Left colon (tissue), 2 donors: ENCODE measurements around the gene PRSS36. TPM values are rescaled to one million over a fixed set of nuclear protein-coding genes. Genes with fewer than 3 reads are reported as not detected.
"Not testable (repeated sequence)": the region's sequence is repeated elsewhere in the genome, so short reads cannot be mapped to it uniquely, and the experiment has no call there.

Experiments
- ATAC-seq: fragments of 200-7000 bp; cut with Tn5 transposase; one replicate; pipeline ENCODE4 v1.9.1; 2020; ENCODE audit warnings: mild to moderate bottlenecking, moderate library complexity
- DNase-seq, 2 donors: peaks; one replicate each; pipeline ENCODE4 v3.0.0-alpha.2; 2020
- intact Hi-C, 2 donors: fragments of 100-400 bp; cut with DNase I in 1 of 2; cut with micrococcal nuclease in 1 of 2; formaldehyde crosslinking; loops; one replicate each; pipeline versions ENCODE4 v1.11.2 to v1.14.0; 2022; cut with DNase I, micrococcal nuclease
- total RNA-seq, 2 donors: library from RNA; stranded (reverse); fragmentation: NEBNext Ultra II Directional; extraction: Animal tissue kit (Norgen Biotek cat#: 25700); gene quantifications; one replicate each; pipeline ENCODE4 v1.2.1, GENCODE V29; 2021
- donor health status: DM: no; HTN: no; CAD: no.
- donor health status: DM: yes; HTN: yes; CAD: no.

PRSS36 gene
- total RNA-seq, 2 donors from 2014 or later, result 8.1 to 9.7 TPM

DNA sequence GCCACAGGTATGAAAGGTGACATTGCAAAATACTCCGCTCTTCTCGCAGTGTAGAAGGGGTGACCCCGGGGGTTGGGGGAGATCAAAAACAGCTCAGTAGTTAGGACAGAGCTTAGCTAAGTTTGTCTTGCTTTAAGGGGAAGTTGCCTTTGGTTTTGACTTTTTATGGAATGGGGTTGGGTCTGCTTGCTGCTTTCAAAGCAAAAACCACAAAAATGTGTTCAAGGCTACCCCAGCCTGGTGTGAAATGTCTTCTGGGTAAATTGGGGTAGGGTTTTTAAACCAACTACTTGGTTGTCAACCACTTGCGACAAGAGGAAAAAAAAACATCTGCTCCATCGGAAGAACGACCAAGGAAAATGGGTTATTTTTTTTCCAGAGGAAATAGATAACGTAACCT, 36.3 kb upstream of the PRSS36 start:
- intact Hi-C loops, result no loop called here
- ATAC-seq, result no peak
- DNase-seq, result no peak

DNA sequence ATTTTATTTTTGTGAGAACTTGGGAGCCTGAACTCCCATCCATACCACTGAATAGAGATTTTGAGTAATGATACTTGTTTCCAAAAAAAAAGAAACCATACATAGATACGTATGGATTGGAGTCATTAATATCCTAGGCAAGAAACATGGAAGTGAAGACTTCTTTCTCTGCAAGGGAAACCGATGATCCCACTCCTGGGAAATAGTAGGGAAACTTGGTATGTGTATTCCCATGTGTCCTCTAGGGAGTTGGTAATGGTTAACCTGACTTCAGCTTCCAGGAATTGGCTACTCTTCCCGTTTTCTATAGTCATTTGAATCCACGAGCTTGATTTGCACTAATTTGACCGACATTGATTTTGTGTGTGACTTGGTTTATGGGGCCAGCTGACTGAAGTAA, 35.5 kb upstream of the PRSS36 start:
- ATAC-seq, result no peak
- intact Hi-C loops, result no loop called here

DNA sequence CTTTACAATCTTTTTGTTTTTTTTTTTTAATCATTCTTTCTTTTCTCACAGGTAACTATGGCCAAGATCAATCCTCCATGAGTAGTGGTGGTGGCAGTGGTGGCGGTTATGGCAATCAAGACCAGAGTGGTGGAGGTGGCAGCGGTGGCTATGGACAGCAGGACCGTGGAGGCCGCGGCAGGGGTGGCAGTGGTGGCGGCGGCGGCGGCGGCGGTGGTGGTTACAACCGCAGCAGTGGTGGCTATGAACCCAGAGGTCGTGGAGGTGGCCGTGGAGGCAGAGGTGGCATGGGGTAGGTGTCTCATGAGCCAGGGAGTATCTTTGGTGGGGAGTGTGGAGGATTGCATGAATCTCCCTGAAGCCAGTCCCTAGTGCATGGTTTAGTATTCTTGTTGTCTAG, 35.0 kb upstream of the PRSS36 start:
- ATAC-seq, result no peak
- no peak for DNase-seq
- intact Hi-C loops, result no loop called here

More for the DNA sequence above, 35.5 kb upstream of the PRSS36 start:
- no peak for DNase-seq

DNA sequence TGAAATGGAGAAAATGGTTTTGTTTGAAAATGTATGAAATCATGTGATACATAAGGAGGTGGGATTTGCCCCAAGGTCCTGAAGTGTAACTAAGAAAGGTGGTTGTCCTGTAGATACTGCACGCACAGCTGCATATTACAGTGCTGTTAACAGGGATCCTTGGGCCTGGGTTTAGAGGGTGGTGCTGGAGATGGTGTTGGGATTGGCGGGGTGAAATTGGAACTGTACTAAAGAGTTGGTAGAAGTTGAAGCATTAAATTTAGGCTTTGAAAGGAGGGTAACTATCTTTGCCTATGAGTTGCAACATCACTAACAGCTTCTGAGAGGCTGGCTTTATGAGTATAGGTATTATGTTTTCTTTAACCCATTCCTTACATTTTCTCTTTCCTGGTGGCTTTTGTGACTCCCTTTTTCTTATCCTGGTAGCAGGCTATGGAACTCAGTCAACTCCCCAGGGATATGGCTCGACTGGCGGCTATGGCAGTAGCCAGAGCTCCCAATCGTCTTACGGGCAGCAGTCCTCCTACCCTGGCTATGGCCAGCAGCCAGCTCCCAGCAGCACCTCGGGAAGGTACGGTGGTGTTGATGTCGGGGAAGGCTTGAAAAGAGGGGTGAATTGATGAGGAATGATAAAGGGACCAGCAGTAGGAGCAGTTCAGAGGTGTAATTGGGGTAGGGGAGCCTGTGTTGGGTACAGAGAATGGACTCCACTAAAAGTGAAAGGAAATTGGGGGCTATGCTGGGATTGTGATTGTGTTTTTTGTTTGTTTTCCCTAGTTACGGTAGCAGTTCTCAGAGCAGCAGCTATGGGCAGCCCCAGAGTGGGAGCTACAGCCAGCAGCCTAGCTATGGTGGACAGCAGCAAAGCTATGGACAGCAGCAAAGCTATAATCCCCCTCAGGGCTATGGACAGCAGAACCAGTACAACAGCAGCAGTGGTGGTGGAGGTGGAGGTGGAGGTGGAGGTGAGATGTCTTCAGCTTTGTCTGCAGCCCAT, 33.9 kb upstream of the PRSS36 start:
- ATAC-seq (no peak), DNase-seq (no peak)
- intact Hi-C loops, result no loop called here

DNA sequence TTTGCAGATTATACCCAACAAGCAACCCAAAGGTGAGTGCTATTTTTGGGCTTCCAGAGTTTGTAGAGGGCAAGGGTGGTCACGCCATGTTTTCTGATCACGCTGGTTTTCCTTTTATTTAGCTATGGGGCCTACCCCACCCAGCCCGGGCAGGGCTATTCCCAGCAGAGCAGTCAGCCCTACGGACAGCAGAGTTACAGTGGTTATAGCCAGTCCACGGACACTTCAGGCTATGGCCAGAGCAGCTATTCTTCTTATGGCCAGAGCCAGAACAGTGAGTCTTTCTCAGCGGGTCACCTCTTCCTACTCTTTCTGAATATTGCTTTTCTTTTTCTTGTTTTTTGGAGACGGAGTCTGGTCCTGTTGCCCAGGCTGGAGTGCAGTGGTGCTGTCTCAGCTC, 32.5 kb upstream of the PRSS36 start:
- ATAC-seq (no peak), DNase-seq (no peak)
- intact Hi-C loops, result no loop called here

DNA sequence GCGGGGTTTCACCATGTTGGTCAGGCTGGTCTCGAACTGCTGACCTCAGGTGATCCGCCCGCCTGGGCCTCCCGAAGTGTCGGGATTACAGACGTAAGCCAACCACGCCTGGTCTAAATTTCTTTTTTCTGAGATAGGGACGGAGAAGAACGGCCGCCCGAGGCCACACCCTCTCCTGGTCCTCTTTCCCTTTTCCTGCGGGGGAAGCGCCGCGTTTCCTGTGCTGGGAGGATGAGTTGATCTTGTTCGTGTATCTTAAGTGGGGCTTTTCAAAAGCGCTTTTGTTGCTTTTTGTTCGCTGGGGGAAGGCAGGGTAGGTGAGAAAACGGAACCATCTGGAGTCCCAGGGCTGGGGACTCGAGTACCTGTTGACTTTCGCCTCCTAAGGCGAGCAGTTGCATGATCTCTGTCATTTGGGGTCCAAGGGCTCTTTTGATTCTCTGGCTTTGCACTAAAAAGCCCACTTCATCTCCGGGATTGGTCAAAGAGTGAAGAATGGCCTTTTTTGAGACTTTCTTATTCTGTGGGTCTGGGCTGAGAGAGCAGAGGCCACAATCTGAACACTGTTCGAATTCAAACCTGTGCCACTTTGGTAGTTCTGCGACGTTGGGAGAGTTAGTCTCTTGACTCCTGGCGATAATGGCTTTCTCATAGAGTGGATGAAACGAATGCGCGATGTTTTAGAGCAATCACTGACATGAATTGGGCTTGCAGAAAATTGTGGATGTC, 31.4 kb upstream of the PRSS36 start:
- intact Hi-C loops, result no loop called here
- ATAC-seq, result peak; percentile 13
- DNase-seq, result peak in 1 of 2 donors; percentile 57

DNA sequence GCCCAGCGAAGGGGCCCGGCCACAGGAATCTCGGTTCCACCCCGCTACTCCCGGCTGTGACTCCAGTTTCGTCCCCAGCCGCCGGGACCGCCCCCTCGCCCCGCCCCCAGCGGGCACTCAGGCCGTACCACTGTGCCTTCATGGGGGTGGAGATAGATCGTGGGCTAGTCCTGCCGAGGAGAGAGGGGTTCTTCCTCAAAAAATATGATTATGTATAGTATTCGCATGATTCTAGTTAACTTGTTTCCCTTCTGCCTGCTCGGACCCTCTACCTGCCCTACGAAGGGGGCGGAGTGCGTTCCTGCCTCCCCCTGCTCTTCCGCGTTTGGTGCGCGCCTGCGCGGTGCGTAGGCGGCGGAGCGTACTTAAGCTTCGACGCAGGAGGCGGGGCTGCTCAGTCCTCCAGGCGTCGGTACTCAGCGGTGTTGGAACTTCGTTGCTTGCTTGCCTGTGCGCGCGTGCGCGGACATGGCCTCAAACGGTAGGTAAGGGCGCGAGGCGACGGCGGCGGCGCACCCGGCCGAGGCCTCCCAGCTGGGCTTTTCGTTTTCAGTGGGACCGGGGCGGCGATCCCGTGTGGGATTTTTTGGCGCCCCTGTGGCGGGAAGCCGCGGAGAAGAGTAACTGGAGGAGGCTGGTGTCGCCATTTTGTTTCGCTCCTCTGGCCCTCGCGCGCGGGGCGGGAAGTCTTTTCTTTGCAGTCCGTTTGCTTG, 30.0 kb upstream of the PRSS36 start, which contains the start of gene FUS:
FUS (plus strand) TSS at position 393 of the 713 bp plus-strand sequence; CDS start at position 469, 76 bp downstream.
- ATAC-seq, result peak; percentile 85

DNA sequence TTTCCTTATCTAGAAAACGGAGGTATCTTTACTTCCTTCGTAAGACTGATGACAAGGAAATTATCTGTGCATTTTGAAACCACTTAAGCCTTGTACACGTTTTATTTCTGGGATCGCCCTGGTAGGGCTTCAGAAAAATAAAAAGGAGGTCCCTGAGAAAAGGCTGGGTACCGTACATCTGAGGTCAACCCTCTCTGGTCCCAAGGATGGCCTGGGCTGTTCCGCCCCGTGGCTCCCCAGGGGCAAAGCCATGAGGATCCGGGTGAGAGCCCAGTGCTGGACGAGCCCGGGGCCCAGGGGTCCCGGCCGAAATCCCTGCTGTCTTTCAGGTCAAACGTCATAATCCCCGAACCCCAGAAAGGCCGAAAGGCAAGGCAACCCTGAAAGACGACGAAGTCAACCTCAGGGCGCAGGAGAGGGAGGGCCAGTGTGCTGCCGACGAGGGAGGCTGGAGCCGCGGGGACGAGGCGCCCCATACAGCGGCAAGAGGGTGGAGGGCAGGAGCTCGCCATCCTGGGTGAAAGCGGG, 29.4 kb upstream of the PRSS36 start:
- intact Hi-C loops, result no loop called here
- DNase-seq (no peak), ATAC-seq (peak; percentile 9)

More for the DNA sequence above, 30.0 kb upstream of the PRSS36 start, which contains the start of gene FUS:
- intact Hi-C loops, result no loop called here
- peak; percentile 88 to 95 for DNase-seq

DNA sequence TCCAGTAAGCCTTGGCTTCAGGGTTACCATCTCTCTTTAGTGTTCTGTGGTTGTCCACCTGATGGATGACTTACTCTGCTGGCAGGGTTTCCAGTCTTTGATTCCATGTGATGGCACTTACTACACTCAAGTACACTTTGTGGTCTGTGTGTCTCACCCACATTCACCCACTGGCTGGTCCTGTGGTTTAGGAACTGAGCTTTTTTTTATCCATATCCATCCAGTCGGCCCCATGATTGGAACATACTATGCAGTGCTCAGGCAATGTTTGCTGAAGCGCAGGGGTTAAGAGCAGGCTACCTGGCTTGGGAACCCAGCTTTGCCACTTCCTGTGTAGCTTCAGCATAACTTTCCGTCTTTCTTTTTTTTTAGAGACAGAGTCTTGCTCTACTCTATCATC, 27.3 kb upstream of the PRSS36 start:
- no peak for DNase-seq
- no peak for ATAC-seq
- intact Hi-C loops, result no loop called here

DNA sequence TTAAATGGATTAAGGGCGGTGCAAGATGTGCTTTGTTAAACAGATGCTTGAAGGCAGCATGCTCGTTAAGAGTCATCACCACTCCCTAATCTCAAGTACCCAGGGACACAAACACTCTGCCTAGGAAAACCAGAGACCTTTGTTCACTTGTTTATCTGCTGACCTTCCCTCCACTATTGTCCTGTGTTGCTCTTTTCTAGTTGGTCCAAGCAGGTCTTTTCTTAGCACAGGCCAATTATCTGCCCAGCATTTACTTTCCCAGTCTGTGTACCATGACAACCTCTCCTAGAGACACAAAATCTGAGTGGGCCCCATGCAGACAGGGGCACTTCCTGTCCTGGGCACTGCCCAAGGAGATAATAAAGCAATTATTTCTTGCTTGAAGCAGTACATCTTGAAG, 20.2 kb upstream of the PRSS36 start:
- intact Hi-C loops, DNase-seq: not testable (repeated sequence)
- peak; percentile 29 for ATAC-seq

DNA sequence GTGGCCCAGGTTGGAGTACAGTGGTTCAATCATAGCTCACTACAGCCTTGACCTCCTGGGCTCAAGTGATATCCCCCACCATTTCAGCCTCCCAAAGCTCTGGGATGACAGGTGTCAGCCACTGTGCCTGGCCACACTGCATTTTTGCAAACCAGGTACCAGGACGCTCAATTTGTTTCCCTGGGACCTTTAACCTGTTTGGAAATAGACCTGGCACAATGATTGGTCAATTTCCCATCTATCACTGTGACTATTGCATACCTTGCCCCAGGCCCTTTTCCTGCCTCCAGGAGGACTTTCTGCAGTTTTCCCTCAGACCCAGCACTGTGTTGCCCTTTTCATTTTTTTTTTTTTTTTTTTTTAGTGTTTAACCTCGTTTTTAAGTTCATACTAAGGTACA, 19.0 kb upstream of the PRSS36 start:
- ATAC-seq, result no peak
- intact Hi-C loops, result no loop called here
- DNase-seq, result no peak

DNA sequence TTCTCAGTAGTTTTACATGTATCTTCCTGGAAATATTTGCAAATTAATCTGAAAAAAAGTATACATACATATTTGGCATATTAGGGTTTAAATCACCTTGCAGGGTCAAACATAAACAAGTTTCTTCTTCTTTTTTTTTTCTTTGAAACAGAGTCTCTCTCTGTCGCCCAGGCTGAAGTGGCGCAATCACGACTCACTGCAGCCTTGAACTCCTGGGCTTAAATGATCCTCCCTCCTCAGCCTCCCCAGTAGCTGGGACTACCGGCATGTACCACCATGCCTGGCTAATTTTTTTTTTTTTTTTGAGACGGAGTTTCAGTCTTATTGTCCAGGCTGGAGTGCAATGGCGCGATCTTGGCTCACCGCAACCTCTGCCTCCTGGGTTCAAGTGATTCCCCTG, 17.4 kb upstream of the PRSS36 start:
- DNase-seq (no peak), ATAC-seq (no peak)
- intact Hi-C loops, result no loop called here

DNA sequence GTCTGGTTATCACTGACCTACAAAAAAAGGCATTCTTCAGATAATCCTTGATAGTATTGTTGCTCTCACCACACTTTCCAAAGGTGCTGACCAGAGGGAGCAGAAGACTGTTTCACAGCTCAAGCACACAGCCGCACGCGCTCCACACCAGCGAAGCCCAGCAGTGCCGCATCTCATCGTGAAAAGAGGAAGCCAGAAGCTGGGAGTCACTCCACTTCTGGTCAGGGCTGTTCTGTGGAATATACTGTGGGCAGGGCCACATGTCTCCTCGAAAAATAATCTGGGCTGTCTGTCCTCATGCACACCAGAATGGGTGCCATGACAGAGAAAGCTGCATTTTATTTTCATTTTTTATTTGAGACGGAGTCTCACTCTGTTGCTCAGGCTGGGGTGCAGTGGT, 7.3 kb upstream of the PRSS36 start:
- intact Hi-C loops, result no loop called here
- ATAC-seq (no peak), DNase-seq (no peak)

DNA sequence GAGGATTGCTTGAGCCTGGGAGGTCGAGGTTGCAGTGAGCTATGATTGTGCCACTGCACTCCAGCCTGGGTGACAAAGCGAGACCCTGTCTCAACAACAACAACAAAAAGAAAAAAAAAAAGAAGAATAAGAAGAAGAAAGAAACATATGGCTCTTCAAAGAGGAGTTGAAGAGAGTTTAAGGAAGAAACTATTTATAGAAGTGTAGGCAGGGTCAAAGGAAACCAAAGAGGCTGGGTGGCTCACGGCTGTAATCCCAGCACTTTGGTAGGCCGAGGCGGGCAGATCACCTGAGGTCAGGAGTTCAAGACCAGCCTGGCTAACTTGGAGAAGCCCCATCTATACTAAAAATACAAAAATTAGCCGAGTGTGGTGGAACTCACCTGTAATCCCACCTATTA, 1.1 kb upstream of the PRSS36 start:
- DNase-seq, intact Hi-C loops, ATAC-seq: not testable (repeated sequence)

DNA sequence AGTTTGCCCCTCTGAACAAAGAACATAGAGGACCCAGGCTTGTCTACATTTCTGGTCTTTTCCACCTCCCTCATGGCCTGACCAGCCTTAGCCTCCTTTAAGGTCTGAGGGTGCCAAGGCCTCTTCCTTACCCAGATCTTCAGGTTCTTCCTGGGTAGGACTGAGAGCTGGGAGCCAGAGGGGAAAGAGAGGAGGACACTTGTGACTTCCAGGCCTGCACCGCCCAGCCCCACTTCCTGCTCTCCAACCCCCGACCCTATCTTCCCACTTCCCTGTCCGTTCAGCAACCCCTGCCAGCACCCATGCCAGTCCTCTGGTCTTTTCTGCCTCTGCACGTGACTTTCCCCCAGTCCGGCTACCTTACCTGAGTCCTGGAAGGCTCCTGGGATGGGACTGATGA, 534 bp downstream of the PRSS36 start:
- DNase-seq (peak in 1 of 2 donors; percentile 15), ATAC-seq (no peak)
- intact Hi-C loops, result loop anchor here in 1 of 2 donors (10.0 kb wide), 1 partner anchor 165 kb away; the partner anchor contains the start of gene HSD3B7

DNA sequence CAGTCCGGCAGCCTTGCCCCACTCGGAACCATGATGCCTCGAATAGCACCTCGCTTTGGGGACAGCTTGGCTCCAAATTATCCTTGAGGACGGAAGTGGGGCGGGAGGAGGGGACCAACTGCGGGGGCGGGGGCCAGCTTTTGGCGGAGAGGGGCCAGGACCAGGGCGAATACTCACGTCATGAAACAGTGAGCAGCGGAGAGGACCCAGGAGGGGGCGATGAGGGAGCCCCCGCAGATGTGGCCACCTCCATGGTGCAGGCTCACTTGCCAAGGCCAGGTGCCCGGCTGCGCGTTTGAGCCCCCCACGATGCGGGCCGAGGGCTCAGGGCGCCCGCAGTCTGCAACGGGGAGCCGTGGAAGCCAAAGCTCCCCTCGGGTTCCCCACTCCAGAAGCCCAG, 970 bp downstream of the PRSS36 start:
- intact Hi-C loops, result loop anchor here in 1 of 2 donors (10.0 kb wide), 1 partner anchor 164 kb away; the partner anchor contains the start of gene HSD3B7
- no peak for ATAC-seq
- no peak for DNase-seq

DNA sequence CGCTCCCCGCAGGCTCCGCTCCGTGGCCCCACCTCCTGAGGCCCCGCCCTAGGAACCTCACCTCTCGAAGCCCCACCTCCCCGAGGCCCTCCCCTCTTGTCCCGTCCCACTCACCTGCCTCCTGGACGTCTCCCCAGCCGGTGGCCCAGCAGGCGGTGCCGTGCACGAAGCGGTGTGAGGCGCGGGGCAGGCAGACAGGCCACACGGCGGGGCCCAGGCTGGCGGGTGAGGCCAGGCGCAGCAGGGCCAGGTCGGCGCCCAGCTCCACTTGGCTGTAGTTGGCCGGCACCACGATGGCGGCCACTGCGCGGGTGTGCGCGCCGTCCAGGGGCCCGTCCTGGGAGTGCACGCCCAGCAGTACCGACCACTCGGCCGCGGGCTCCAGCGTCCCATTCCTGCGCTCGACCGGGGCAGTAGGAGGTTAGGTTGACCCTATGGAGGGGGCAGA, 1.6 kb downstream of the PRSS36 start:
- ATAC-seq, result peak; percentile 95
- DNase-seq, result peak; percentile 87
- intact Hi-C loops, result loop anchor here in 1 of 2 donors (10.0 kb wide), 1 partner anchor 164 kb away; the partner anchor contains the start of gene HSD3B7

DNA sequence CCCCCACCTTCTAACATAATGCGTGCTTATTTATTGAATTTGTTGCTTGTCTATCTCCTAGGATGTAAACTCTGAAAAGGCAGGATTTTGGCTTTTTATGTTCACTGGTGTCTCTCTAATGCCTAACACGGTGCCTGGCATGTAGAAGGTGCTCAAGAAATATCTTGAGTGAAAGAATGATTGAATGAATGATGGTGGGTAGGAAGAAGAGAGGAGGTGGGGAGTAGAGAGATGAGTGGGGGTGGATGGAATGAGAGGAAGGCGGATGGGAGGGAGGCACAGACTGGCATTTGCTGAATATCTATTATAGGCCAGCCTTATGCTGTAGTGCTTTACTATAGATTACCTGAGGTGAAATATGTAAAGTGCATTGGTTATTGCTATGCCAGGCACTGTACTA, 2.3 kb downstream of the PRSS36 start:
- DNase-seq, result no peak
- ATAC-seq, result no peak
- intact Hi-C loops, result loop anchor here in 1 of 2 donors (10.0 kb wide), 1 partner anchor 163 kb away; the partner anchor contains the start of gene HSD3B7
